ENCODE measurements around the gene PLEKHO1.
"Not testable (repeated sequence)": the region's sequence is repeated elsewhere in the genome, so short reads cannot be mapped to it uniquely, and the experiment has no call there.

PLEKHO1 gene

DNA sequence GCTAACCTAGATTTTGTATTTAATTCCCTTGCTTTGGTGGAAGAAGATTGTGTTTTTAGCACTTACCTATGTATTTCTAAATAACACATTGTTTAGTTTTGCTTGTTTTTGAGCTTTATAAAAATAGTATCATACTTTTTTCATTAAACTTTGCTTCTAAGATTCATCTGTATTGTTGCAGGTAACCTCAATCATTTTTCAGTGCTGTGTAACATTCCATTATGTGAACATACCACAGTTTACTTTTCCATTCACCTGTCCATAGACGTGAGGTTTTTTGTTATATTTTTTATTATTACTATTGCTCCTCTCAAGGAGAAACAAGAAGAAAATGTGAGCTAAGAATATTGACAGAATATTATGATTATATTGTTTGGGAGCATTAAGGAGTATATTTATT is 15.2 kb upstream of the PLEKHO1 start:
- ATAC-seq (replicated peaks) (no peak), DNase-seq (no peak)
- H3K27ac Mint-ChIP-seq, result no peak overlapping the region
- H3K4me1 Mint-ChIP-seq (ENCODE audit: low read depth in 2 of 2), result peaks cover 2 to 4% of the 10 kb centered on the region in 2 donors
- H3K4me3 Mint-ChIP-seq, result no peak overlapping the region
- H3K27me3 Mint-ChIP-seq, result no peaks in the 10 kb centered on the region
- H3K9me3 Mint-ChIP-seq, result no peaks in the 10 kb centered on the region
- peaks cover 5% of the 10 kb centered on the region for H3K36me3 Mint-ChIP-seq (ENCODE audit: insufficient read depth)

DNA sequence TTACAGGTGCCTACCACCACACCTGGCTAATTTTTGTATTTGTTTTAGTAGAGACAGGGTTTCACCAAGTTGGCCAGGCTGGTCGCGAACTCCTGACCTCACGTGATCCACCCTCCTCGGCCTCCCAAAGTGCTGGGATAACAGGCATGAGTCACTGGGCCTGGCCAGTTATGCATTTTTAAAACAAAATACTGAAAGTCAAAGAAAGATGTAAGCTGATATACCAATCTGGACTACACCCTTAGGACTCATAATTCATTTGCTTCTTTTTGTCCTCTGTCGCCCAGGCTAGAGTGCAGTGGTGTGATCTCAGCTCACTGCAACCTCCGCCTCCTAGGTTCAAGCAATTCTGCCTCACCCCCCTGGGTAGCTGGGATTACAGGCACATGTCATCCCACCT is 14.3 kb upstream of the PLEKHO1 start:
- H3K36me3 Mint-ChIP-seq (ENCODE audit: insufficient read depth); H3K4me1 Mint-ChIP-seq (ENCODE audit: low read depth in 2 of 2); H3K27me3 Mint-ChIP-seq; DNase-seq; H3K4me3 Mint-ChIP-seq; H3K27ac Mint-ChIP-seq; ATAC-seq (replicated peaks); H3K9me3 Mint-ChIP-seq: not testable (repeated sequence)

DNA sequence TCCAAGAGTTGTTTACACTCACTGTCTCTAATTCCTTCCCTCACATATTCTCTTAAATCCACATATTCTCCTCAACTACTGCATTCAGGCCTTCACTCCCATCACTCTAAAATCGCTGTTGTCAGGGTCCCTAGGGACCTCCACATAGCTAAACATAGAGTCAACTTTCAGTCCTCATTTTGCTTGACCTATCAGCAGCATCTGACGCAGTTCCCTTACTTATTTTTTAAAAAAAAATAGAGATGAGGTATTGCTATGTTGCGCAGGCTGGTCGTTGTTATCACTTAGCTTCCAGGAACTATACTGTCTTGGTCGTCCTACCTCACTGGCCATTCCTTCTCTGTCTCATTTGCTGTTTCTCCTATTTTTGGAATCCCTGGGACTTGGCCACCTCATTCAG is 11.7 kb upstream of the PLEKHO1 start:
- Mint-ChIP-seq H3K27me3 (no peaks in the 10 kb centered on the region), H3K27ac (no peak overlapping the region), H3K36me3 (ENCODE audit: insufficient read depth) (peaks cover 5% of the 10 kb centered on the region), H3K4me1 (ENCODE audit: low read depth in 2 of 2) (no peaks in the 10 kb centered on the region), H3K4me3 (no peak overlapping the region), H3K9me3 (no peaks in the 10 kb centered on the region)
- ATAC-seq (replicated peaks) (no peak), DNase-seq (no peak)

DNA sequence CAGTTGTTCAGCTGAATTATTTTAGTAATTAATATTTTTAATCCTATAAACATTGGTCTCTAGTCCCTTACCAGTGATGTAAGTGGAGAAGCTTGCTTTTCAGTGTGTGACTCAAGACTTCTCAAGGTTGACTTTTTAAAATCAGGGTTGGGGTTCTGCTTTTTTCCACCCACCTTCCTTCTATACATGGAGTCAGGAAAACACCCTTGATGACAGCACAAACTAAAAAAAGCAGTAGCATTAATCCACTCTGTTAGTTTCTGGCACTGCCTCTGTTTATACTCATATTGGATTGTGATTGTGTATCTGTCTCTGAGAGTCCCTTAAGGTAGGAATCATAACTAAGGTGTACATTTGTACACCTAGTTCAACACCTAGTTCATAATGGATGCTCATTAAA is 8.3 kb upstream of the PLEKHO1 start:
- ATAC-seq (replicated peaks) (no peak), DNase-seq (no peak)
- Mint-ChIP-seq H3K4me3 (no peak overlapping the region), H3K4me1 (ENCODE audit: low read depth in 2 of 2) (peaks cover 0 to 2% of the 10 kb centered on the region in 2 donors), H3K27me3 (no peaks in the 10 kb centered on the region), H3K27ac (no peak overlapping the region), H3K36me3 (ENCODE audit: insufficient read depth) (peaks cover under 1% of the 10 kb centered on the region), H3K9me3 (no peaks in the 10 kb centered on the region)

DNA sequence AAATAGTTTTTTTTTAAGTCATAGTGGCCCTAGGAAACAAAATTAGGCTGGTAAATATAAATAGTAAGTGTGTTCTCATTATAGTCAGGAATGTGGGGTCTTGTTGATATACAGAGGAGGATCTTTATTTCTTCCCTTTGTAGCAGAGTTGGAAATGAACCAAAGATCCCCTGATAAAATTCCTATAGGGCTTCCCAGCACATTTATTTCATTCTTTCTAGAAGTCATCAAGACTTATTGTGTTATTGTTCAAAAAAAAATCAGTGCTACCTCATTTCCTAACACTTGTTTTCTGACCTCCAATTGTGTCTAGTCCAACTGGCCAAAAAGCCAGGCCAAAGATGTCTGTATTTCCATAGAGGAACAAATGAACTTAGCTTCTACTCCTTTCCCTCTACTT is 7.6 kb upstream of the PLEKHO1 start:
- Mint-ChIP-seq H3K27ac (no peak overlapping the region), H3K27me3 (no peaks in the 10 kb centered on the region), H3K9me3 (no peaks in the 10 kb centered on the region), H3K4me3 (no peak overlapping the region), H3K4me1 (ENCODE audit: low read depth in 2 of 2) (peaks cover 4 to 5% of the 10 kb centered on the region in 2 donors), H3K36me3 (ENCODE audit: insufficient read depth) (no peaks in the 10 kb centered on the region)
- no peak for DNase-seq
- ATAC-seq (replicated peaks), result no peak

GRCh38 chr1:150144606-150145005 is 5.1 kb upstream of the PLEKHO1 start:
- no peak for ATAC-seq (replicated peaks)
- Mint-ChIP-seq H3K27ac (no peak overlapping the region), H3K27me3 (no peaks in the 10 kb centered on the region), H3K4me1 (ENCODE audit: low read depth in 2 of 2) (peaks cover 16% of the 10 kb centered on the region in 2 donors), H3K36me3 (ENCODE audit: insufficient read depth) (no peaks in the 10 kb centered on the region), H3K9me3 (no peaks in the 10 kb centered on the region), H3K4me3 (no peak overlapping the region)
- DNase-seq, result no peak

- DNase-seq; H3K4me3 Mint-ChIP-seq; H3K36me3 Mint-ChIP-seq (ENCODE audit: insufficient read depth); H3K27me3 Mint-ChIP-seq; ATAC-seq (replicated peaks); H3K27ac Mint-ChIP-seq; H3K9me3 Mint-ChIP-seq: not testable (repeated sequence)
- H3K4me1 Mint-ChIP-seq (ENCODE audit: low read depth in 2 of 2), result peaks cover 17 to 18% of the 10 kb centered on the region in 2 donors
Observed at GRCh38 chr1:150146016-150146415, 3.7 kb upstream of the PLEKHO1 start.

GRCh38 chr1:150146849-150147542 is 2.7 kb upstream of the PLEKHO1 start:
- H3K36me3 Mint-ChIP-seq (ENCODE audit: insufficient read depth), result peaks cover 12% of the 10 kb centered on the region
- no peaks in the 10 kb centered on the region for H3K27me3 Mint-ChIP-seq
- no peak for ATAC-seq (replicated peaks)
- DNase-seq, result no peak
- peak overlapping the region in 1 of 2 donors; percentile 40 for H3K4me3 Mint-ChIP-seq
- peaks cover 27% of the 10 kb centered on the region in 2 donors for H3K4me1 Mint-ChIP-seq (ENCODE audit: low read depth in 2 of 2)
- H3K9me3 Mint-ChIP-seq, result no peaks in the 10 kb centered on the region
- H3K27ac Mint-ChIP-seq, result no peak overlapping the region

DNA sequence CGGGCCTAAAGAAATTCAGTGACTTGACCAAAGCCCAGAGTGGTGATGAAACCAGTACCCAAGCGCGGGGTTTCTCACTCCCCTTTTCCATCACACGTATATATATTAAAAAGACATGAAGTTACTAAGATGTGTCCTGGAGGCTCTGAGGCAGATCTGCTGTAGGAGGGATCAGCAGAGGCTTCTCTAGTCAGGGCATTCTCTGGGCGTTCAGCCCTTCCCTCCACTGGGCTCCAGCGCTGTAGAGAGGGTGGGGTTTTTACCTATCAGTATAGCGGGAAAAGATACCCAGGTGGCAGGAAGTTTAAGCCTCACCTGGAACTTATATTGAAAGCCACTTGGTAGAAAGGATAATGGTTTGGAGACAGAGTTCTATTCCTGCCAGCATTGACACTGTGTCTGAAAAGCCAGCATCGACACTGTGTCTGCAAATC is 862 bp upstream of the PLEKHO1 start:
- peak overlapping the region; percentile 95 to 97 for H3K4me3 Mint-ChIP-seq
- DNase-seq, result no peak

GRCh38 chr1:150150133-150151021 is 661 bp downstream of the PLEKHO1 start:
- Mint-ChIP-seq H3K27ac (peak overlapping the region; percentile 97), H3K9me3 (no peaks in the 10 kb centered on the region), H3K4me1 (ENCODE audit: low read depth in 2 of 2) (peaks cover 31 to 48% of the 10 kb centered on the region in 2 donors), H3K27me3 (no peaks in the 10 kb centered on the region), H3K36me3 (ENCODE audit: insufficient read depth) (peaks cover 38% of the 10 kb centered on the region), H3K4me3 (peak overlapping the region; percentile 95 to 97)
- no peak for DNase-seq
- ATAC-seq (replicated peaks), result no peak

More for the DNA sequence above, 862 bp upstream of the PLEKHO1 start:
- no peaks in the 10 kb centered on the region for H3K9me3 Mint-ChIP-seq
- H3K27me3 Mint-ChIP-seq, result no peaks in the 10 kb centered on the region
- H3K36me3 Mint-ChIP-seq (ENCODE audit: insufficient read depth), result peaks cover 26% of the 10 kb centered on the region
- H3K4me1 Mint-ChIP-seq (ENCODE audit: low read depth in 2 of 2), result peaks cover 31 to 36% of the 10 kb centered on the region in 2 donors
- no peak for ATAC-seq (replicated peaks)
- H3K27ac Mint-ChIP-seq, result peak overlapping the region; percentile 83 to 92

DNA sequence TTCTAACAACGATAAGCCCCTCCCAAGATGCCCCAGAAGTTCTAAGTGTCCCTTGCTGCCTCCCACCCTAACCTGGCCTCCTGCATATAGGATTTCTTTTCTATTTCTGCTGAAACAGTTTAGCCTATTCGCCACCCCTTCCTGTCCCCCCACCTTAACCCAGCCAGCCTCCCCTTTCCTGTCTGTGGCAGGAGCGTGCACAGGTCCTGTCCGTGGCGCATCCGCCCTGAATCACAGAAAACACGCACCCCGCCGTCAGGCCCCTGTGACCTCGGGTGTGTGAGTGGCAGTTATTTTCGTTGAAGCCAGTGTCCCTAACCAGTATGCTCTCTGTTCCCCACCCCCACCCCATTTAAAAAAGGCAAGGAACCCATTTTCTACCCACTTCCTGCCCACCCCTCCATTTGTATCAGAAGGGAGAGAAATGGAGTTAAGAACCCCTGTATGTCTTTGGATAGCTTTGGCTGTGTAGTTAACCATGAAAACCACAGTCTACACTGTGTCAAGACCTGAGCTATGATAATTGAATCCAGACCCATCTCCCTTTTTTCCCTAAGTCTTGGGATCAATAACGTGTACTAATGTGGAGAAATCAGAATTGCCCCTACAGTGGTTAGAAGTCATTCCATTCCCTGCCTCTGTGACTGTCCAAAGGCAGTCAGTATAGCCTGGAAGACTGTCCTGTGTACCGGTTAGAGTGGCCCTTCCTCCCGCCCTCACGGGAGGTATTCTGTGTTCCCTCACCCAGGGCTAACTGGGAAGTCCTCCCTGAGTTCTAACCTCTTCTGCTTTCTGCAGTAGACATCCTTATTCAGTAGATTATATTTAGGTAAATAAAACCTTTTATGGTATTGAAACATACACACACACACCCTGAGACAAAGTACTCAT is 1.8 kb downstream of the PLEKHO1 start:
- peak; percentile 74 for ATAC-seq (replicated peaks)
- Mint-ChIP-seq H3K27me3 (no peaks in the 10 kb centered on the region), H3K27ac (peak overlapping the region; percentile 97), H3K9me3 (no peaks in the 10 kb centered on the region), H3K4me3 (peak overlapping the region; percentile 95 to 97), H3K4me1 (ENCODE audit: low read depth in 2 of 2) (peaks cover 31 to 48% of the 10 kb centered on the region in 2 donors), H3K36me3 (ENCODE audit: insufficient read depth) (peaks cover 48% of the 10 kb centered on the region)
- peak; percentile 65 to 71 (median 67) for DNase-seq

GRCh38 chr1:150152182-150152536 is 2.4 kb downstream of the PLEKHO1 start:
- DNase-seq (no peak), ATAC-seq (replicated peaks) (no peak)
- H3K4me3 Mint-ChIP-seq, result peak overlapping the region; percentile 95 to 97
- H3K9me3 Mint-ChIP-seq, result no peaks in the 10 kb centered on the region
- H3K27ac Mint-ChIP-seq, result peak overlapping the region; percentile 97
- H3K4me1 Mint-ChIP-seq (ENCODE audit: low read depth in 2 of 2), result peaks cover 28 to 42% of the 10 kb centered on the region in 2 donors
- H3K36me3 Mint-ChIP-seq (ENCODE audit: insufficient read depth), result peaks cover 53% of the 10 kb centered on the region
- no peaks in the 10 kb centered on the region for H3K27me3 Mint-ChIP-seq

DNA sequence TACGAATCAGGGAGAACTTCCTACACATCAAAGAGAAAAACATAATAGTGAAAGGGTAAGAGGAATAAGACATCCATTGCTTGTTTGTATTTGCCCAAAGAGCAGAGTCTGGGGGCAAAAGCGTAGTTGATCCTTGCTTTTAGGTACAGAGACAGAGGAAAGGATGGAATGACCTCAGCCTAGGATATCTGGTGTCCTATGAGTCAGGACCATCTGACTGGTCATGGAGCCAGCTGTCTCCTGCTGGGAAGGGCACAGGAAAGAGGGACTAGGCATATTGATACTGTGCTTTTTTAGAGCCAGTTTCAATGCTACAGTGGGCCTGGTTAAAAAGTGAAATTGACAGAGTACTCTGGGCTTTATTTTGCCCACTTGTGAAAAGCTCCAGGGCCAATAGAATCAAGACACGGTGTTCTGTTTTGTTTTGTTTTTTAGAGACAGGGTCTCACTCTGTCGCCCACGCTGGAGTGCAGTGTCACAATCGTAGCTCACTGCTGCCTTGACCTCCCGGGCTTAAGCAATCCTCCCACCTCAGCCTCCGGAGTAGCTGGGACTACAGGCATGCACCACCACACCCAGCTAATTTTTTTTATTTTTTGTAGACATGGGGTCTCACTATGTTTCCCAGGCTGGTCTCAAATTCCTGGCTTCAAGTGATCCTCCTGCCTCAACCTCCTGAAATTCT is 3.2 kb downstream of the PLEKHO1 start:
- H3K4me1 Mint-ChIP-seq (ENCODE audit: low read depth in 2 of 2), result peaks cover 28 to 43% of the 10 kb centered on the region in 2 donors
- no peaks in the 10 kb centered on the region for H3K9me3 Mint-ChIP-seq
- no peak overlapping the region for H3K4me3 Mint-ChIP-seq
- ATAC-seq (replicated peaks), result no peak
- DNase-seq, result no peak
- no peaks in the 10 kb centered on the region for H3K27me3 Mint-ChIP-seq
- H3K36me3 Mint-ChIP-seq (ENCODE audit: insufficient read depth), result peaks cover 59% of the 10 kb centered on the region
- H3K27ac Mint-ChIP-seq, result peak overlapping the region; percentile 63 to 90

All from effector memory CD8-positive, alpha-beta T cell (primary cell).